ENCODE data around the gene BSN. TPM values are rescaled to one million over a fixed set of nuclear protein-coding genes. Genes with fewer than 3 reads are reported as not detected.

BSN gene
- total RNA-seq, 2 experiments from 2014 or later = 0.08 to 0.14 TPM

GRCh38 chr3:49530231-49530630 lies 24.0 kb upstream of the BSN start:
- no peaks in the 10 kb centered on the region for H3K27me3 Mint-ChIP-seq
- no peaks in the 10 kb centered on the region for H3K9me3 Mint-ChIP-seq
- DNase-seq (no peak), ATAC-seq (ENCODE audit: low read depth) (no peak)
- POLR2A ChIA-PET = no interaction called here
- peaks cover 10% of the 10 kb centered on the region for H3K4me1 Mint-ChIP-seq
- no peak overlapping the region for H3K27ac Mint-ChIP-seq
- H3K36me3 Mint-ChIP-seq = peaks cover 17% of the 10 kb centered on the region
- no peak overlapping the region for H3K4me3 Mint-ChIP-seq

GRCh38 chr3:49530701-49531100 lies 23.6 kb upstream of the BSN start:
- Mint-ChIP-seq H3K4me3 (no peak overlapping the region), H3K27ac (no peak overlapping the region), H3K36me3 (peaks cover 16% of the 10 kb centered on the region), H3K27me3 (no peaks in the 10 kb centered on the region), H3K9me3 (no peaks in the 10 kb centered on the region), H3K4me1 (peaks cover 10% of the 10 kb centered on the region)
- POLR2A ChIA-PET = no interaction called here
- DNase-seq (no peak), ATAC-seq (ENCODE audit: low read depth) (no peak)

GRCh38 chr3:49531218-49531617 lies 23.1 kb upstream of the BSN start:
- DNase-seq = no peak
- Mint-ChIP-seq H3K9me3 (no peaks in the 10 kb centered on the region), H3K4me3 (no peak overlapping the region), H3K4me1 (peaks cover 10% of the 10 kb centered on the region), H3K36me3 (peaks cover 16% of the 10 kb centered on the region), H3K27ac (no peak overlapping the region), H3K27me3 (no peaks in the 10 kb centered on the region)
- no peak for ATAC-seq (ENCODE audit: low read depth)
- POLR2A ChIA-PET = no interaction called here

GRCh38 chr3:49531715-49532114 lies 22.6 kb upstream of the BSN start:
- Mint-ChIP-seq H3K9me3 (no peaks in the 10 kb centered on the region), H3K36me3 (peaks cover 16% of the 10 kb centered on the region), H3K27me3 (no peaks in the 10 kb centered on the region), H3K4me3 (no peak overlapping the region), H3K4me1 (peaks cover 10% of the 10 kb centered on the region), H3K27ac (no peak overlapping the region)
- DNase-seq (no peak), ATAC-seq (ENCODE audit: low read depth) (no peak)
- POLR2A ChIA-PET = no interaction called here

GRCh38 chr3:49533031-49533430 lies 21.2 kb upstream of the BSN start:
- Mint-ChIP-seq H3K27me3 (no peaks in the 10 kb centered on the region), H3K4me3 (no peak overlapping the region), H3K9me3 (no peaks in the 10 kb centered on the region), H3K36me3 (peaks cover 16% of the 10 kb centered on the region), H3K27ac (no peak overlapping the region), H3K4me1 (peaks cover 10% of the 10 kb centered on the region)
- ATAC-seq (ENCODE audit: low read depth) = no peak
- POLR2A ChIA-PET = no interaction called here
- no peak for DNase-seq

- H3K27ac Mint-ChIP-seq = no peak overlapping the region
- no peaks in the 10 kb centered on the region for H3K9me3 Mint-ChIP-seq
- ATAC-seq (ENCODE audit: low read depth) (no peak), DNase-seq (no peak)
- peaks cover 16% of the 10 kb centered on the region for H3K36me3 Mint-ChIP-seq
- no peak overlapping the region for H3K4me3 Mint-ChIP-seq
- peaks cover 10% of the 10 kb centered on the region for H3K4me1 Mint-ChIP-seq
- no peaks in the 10 kb centered on the region for H3K27me3 Mint-ChIP-seq
- POLR2A ChIA-PET = no interaction called here
Measured at GRCh38 chr3:49533786-49534519, 20.3 kb upstream of the BSN start.

GRCh38 chr3:49534581-49535441 lies 19.5 kb upstream of the BSN start:
- Mint-ChIP-seq H3K4me3 (no peak overlapping the region), H3K27ac (no peak overlapping the region), H3K36me3 (peaks cover 15% of the 10 kb centered on the region), H3K27me3 (no peaks in the 10 kb centered on the region), H3K4me1 (peaks cover 6% of the 10 kb centered on the region), H3K9me3 (no peaks in the 10 kb centered on the region)
- no peak for DNase-seq
- no peak for ATAC-seq (ENCODE audit: low read depth)
- POLR2A ChIA-PET = no interaction called here

GRCh38 chr3:49535971-49536874 lies 18.1 kb upstream of the BSN start:
- H3K9me3 Mint-ChIP-seq = no peaks in the 10 kb centered on the region
- H3K27me3 Mint-ChIP-seq = no peaks in the 10 kb centered on the region
- DNase-seq (no peak), ATAC-seq (ENCODE audit: low read depth) (no peak)
- H3K4me1 Mint-ChIP-seq = peaks cover 5% of the 10 kb centered on the region
- no peak overlapping the region for H3K27ac Mint-ChIP-seq
- POLR2A ChIA-PET = interaction anchor here (1.5 kb wide), 1 partner anchor 124 kb away, joined by 3 read pairs; no protein-coding TSS in a partner anchor
- peaks cover 5% of the 10 kb centered on the region for H3K36me3 Mint-ChIP-seq
- H3K4me3 Mint-ChIP-seq = no peak overlapping the region

GRCh38 chr3:49536875-49537533 lies 17.3 kb upstream of the BSN start:
- H3K9me3 Mint-ChIP-seq = no peaks in the 10 kb centered on the region
- POLR2A ChIA-PET = interaction anchor here (1.5 kb wide), 1 partner anchor 123 kb away, joined by 3 read pairs; no protein-coding TSS in a partner anchor
- no peak for DNase-seq
- H3K27ac Mint-ChIP-seq = no peak overlapping the region
- peaks cover 5% of the 10 kb centered on the region for H3K4me1 Mint-ChIP-seq
- H3K4me3 Mint-ChIP-seq = no peak overlapping the region
- no peaks in the 10 kb centered on the region for H3K36me3 Mint-ChIP-seq
- no peak for ATAC-seq (ENCODE audit: low read depth)
- H3K27me3 Mint-ChIP-seq = peaks cover 4% of the 10 kb centered on the region

GRCh38 chr3:49539659-49540560 lies 14.4 kb upstream of the BSN start:
- no peak overlapping the region for H3K27ac Mint-ChIP-seq
- peaks cover 24% of the 10 kb centered on the region for H3K27me3 Mint-ChIP-seq
- POLR2A ChIA-PET = interaction anchor here (0.5 to 3.1 kb wide), 17 partner anchors 10 to 400 kb away, joined by 3 to 46 read pairs (median 4); partner anchors contain the start of genes AMIGO3, BSN, DAG1 and RBM6
- peak overlapping the region; percentile 79 for H3K4me3 Mint-ChIP-seq
- ATAC-seq (ENCODE audit: low read depth) (peak; percentile 85), DNase-seq (peak; percentile 97)
- peaks cover 5% of the 10 kb centered on the region for H3K4me1 Mint-ChIP-seq
- no peaks in the 10 kb centered on the region for H3K9me3 Mint-ChIP-seq
- H3K36me3 Mint-ChIP-seq = no peaks in the 10 kb centered on the region

GRCh38 chr3:49552087-49552486 lies 2.2 kb upstream of the BSN start:
- Mint-ChIP-seq H3K9me3 (no peaks in the 10 kb centered on the region), H3K27ac (no peak overlapping the region), H3K27me3 (peaks cover 29% of the 10 kb centered on the region), H3K4me3 (peak overlapping the region; percentile 30), H3K36me3 (no peaks in the 10 kb centered on the region), H3K4me1 (peaks cover 17% of the 10 kb centered on the region)
- POLR2A ChIA-PET = interaction anchor here (1.2 kb wide), 1 partner anchor 119 kb away, joined by 3 read pairs; no protein-coding TSS in a partner anchor
- no peak for ATAC-seq (ENCODE audit: low read depth)
- no peak for DNase-seq

GRCh38 chr3:49553324-49553691 lies 969 bp upstream of the BSN start:
- POLR2A ChIA-PET = interaction anchor here (1.6 kb wide), 1 partner anchor 13 kb away, joined by 10 read pairs; no protein-coding TSS in a partner anchor
- Mint-ChIP-seq H3K9me3 (no peaks in the 10 kb centered on the region), H3K27me3 (peaks cover 28% of the 10 kb centered on the region), H3K36me3 (no peaks in the 10 kb centered on the region), H3K27ac (no peak overlapping the region), H3K4me1 (peaks cover 17% of the 10 kb centered on the region), H3K4me3 (peak overlapping the region; percentile 88)
- no peak for ATAC-seq (ENCODE audit: low read depth)
- no peak for DNase-seq

Measured in activated naive CD8-positive, alpha-beta T cell treated with anti-CD3 and anti-CD28 coated beads, Interleukin-2, amount 10 ng/mL, durations not matched to agents 7 days and 5 days (primary cell).